Measurements from ENCODE around the gene C10orf53.
A peak's percentile ranks its signal among the peaks of the same experiment; 100 is the strongest.

C10orf53 gene, protein sequence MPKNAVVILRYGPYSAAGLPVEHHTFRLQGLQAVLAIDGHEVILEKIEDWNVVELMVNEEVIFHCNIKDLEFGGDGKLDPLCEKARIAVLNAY

DNA sequence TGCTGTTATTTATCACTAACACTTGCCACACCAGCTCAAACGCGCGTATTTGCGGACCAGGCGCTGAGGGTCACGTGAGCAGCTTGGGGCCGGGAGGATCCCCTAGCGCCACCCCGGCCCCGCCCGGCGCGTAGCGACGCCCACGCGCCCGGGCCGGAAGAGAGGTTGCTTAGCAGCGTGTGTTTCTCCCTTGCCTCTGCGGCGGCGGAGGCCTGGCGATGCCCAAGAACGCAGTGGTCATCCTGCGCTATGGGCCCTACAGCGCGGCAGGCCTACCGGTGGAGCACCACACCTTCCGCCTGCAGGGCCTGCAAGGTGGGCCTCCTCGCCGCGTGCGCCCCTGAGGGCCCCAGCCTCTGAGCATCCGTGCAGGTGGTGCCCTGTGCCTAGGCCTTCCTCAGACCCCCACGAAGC is at the start of gene C10orf53:
Gene C10orf53 (plus strand): TSS at position 172 of the 414 bp plus-strand sequence. CDS start 47 bp downstream, at position 219.
- peak in 24 of 51 donors; percentile 5 to 52 (median 30) for DNase-seq

DNA sequence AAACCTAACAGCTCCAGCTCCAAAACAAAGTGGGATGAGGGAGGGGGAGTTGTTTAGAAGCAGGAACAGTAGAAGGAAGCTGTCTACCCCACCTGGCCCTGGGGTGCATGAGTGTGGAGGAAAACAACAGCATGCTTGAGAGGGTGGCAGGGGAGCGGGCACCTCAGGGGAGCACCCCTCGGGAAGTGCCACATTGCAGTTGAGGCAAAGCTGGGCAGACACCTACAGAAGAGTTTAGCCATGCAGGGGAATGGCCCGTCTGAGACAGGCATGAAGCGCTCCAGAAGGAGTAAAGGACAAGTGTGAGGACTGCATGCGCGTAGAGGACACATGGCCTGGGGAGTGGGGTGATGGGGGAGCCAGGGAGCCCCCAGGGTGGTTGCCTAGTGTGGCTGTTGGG is 47.5 kb upstream of the C10orf53 start:
- DNase-seq: no peak

DNA sequence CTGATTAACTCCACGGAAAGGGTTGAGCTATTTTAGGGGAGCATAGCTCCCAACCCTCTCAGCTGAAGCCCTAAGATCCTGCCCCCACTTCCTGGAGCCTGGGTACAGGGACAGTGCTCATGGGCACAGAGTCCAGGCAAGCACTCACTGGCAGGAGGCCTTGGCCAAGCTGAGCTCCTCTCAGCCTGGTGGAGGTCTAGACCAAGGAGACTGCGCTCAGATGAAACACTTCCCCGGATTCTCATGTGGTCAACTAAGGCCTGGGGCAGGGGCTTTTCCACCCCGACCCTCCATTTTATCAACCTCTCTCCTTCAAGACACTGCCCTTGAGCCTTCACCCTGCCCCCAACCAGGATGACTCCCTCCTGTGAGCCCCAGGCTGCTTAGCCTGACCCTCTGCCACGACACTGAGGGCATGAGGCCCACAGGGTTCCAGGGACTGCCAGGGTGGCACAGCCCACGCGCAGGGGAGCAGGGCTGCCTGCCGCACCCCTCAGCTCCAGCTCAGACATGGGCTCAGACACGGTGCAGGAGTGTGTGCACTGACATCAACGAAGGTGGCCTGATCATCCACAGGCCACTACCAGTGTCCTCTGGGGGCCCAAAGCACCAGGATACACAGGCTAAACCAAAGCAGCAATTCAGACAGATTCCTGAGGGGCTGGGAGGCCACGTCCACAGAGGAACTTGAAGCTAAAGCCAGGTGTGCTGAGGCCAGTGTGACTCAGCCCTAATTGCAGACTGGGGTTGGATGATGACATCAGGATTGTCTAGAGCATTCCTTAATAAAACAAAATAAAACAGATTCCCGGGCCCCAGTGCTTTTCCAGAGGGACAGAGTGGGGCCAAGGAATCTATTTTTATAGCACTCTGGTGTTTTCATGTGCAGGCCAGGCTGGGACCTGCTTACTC is 46.8 kb upstream of the C10orf53 start:
- DNase-seq: no peak

DNA sequence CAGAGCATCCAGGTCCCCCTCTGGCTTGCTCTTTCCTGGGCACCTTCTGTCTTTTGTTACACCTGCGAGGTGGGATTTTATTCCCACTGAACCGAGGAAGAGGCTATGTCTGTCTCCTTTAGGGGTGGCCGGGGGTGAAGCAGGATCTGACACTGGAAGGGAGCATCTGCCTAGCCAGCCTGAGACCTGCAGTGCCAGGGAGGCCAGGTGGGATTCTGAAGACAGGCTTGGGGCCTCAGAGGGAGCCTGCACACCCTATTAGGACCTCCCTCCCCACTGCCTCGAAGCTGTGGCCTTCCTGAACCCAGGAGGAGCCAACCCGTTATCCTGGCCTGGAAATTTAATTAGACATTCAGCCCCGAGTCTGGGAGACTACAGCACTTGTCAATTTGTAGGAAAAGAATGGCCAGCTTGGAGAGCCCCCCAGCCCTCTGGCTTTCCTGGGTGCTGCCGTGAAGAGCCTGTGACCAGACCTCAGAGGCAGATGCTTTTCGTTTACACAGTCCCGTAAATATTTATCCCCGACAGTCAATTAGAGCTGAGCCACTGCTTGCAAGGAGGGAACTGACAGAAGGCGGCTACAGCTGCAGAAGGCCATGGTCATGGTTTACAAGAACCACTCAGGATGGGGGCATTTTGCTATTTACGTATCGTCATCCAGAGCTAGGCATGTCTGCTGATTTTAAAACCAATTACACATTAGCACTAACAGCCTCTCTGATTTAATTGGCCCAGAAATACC is 46.0 kb upstream of the C10orf53 start:
- no peak for DNase-seq

DNA sequence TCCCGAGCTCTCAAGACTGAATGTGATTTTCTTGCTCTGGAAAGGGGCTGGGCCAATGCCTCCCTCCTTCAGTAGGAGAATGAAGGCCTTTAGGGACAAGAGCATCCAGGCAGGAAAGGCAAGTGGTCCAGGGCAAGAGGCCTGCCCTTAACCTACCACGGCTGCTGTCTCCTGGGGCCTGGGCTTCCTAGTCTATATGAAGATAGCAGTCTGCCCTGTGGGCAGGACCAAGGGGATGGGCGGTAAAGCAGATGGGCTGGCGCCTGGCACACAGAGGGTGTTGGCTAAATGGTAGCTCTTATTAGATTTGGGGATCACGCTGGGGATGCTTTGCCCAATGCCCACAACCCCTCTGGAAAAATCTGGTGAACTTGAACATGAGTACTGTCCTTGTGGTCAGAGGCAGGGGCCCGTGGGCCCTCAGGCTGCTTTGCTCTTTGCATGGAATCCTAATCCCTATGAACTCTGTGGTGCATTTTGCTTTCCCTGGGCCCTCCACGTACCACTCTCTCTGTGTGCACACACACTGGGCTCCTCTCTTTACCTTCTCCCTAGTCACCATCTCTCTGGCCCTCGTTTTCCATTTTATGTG is 45.3 kb upstream of the C10orf53 start:
- no peak for DNase-seq

DNA sequence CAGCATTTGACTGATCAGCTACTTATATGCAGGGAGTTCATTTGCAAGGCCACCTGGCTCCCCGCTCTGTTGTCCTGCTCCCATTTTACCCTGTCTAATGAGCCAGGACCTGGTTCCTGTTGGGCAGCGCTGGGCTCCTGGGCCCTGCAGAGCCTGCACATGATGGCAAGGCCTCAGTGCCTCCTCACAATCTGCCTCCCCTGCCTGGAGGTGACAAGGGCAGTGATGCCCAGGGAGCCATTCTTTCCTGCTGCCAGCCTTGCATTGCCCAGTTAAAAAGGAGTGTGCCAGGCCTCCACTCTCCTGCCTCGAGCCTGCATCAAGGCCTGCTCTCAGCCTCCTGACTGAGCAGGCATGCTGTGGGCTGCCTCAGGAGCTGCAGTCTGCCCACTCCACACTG is 37.1 kb upstream of the C10orf53 start:
- no peak for DNase-seq

DNA sequence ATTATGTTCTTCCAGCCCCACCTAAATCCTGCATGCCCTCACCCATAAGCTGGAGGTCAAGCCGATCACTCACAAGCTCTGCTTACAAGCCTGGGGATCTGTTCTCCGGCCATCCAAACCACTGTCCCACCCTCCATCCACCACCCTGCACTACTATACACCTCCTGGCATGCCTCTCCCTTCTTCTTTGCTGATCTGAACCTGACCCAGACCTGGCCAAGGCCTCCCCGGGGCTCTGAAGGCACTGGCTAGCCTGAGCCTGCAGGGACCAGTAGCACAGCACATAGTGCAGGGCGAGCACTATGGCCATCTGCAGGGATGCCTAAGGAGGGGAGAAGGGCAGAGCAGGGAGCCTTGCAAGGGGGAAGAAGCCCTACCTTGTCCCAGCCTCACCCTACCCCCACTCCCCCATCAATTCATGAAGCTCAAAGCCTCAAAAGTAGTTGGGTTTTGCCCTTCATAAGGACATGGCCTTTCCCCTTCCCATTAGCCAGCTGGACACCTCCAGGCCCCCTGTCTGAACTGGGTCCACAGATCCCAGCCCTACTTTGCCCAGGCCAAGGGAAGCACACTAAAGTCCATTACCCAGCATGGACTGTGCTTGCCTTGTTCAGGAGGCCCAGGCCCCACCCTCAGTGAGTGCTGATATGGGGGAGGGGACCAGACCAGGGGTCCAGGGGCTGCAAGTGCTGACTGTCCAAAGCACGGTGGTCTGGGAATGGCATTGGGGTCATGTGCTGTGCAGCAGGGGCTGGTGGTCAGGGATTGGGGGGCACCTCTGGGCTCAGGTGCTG is 36.0 kb upstream of the C10orf53 start:
- no peak for DNase-seq

DNA sequence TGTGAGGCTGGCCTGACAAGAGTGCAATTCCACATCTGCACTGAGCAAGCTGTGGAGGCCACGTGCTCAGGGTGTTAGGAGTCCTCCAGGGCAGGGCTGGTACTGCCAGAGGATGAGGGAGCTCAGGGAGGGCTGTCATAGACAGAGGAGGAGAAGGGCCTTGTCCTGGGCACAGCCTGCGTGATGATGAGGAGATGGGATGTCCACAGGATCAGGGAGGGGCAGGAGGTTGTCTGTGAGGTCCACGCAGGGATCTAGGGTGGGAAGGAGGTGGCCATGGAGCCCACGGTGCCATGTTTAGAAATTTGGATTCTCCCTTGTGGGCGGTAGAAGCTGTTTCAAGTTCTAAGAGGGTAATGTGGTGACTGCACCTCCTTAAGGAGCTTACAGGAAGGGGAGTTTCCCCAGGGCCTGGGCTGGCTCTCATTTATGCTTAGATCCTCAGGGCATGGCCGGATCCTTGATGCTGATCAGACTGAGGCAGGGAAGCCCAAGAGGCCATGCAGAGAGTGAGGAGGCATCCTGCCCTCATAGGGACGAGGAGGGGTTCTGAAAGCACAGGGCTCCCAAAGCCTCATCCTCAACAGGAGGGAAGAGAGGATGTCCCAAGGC is 35.3 kb upstream of the C10orf53 start:
- DNase-seq: no peak

DNA sequence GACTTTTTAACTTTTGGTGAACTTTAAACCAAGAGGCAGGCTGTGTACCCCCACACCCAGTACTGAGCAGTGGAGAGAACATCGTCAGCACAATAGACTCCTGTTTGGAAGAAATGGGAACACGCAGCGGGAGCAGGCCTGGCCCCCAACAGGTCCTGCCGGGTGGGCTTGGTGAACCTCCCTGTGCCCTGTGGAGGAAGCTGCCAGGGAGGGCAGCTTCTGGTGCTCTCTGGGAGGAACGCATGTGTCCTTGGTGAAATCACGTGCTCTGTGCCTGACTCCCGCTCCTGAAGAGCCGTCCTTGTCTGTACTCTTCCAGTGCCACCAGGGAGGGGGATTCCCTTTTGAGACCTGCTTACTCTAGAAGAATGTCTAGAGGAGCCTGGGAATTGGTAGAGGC is 34.0 kb upstream of the C10orf53 start:
- DNase-seq: no peak

DNA sequence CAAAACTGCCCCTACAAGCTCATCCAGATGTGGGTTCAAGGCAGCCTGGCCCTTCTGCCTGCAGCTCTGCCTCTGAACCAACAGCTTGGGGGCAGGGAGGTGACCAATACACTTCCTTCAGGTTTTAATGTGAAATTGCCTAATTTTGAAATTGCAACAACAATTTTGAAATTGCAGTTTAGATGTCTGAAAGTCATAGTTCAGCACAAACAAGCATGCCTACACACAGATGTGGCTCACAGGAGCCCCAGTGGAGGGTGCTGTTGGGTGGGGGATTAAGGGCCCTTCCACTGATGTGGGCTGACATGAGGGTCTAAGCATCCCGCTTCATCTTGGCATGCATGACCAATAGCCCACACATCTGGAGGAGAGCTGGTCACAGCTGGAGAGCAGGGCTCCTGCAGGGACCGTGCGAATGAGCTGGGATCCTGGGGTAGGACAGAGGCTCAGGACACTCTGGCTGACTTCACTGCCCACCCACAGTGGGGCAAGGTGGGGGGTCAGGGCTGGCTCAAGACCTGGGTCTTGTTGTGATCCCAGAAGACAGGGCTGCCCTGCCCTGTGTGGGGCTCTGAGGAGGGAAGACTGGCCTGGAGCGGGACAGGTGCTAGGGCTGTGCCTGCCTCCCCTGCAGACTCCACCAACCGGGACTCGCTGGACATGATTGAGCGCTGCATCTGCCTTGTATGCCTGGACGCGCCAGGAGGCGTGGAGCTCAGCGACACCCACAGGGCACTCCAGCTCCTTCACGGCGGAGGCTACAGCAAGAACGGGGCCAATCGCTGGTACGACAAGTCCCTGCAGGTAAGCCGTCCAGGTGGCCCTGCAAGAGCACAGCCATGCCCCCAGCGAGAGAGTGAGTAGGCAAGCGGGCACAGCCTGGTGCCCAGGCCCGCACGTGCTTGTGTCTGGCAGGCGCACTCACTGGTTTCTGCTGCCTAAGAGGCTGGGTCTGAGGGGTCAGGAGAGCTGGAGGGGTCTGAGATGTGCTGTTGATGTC is 33.3 kb upstream of the C10orf53 start:
- DNase-seq: no peak

DNA sequence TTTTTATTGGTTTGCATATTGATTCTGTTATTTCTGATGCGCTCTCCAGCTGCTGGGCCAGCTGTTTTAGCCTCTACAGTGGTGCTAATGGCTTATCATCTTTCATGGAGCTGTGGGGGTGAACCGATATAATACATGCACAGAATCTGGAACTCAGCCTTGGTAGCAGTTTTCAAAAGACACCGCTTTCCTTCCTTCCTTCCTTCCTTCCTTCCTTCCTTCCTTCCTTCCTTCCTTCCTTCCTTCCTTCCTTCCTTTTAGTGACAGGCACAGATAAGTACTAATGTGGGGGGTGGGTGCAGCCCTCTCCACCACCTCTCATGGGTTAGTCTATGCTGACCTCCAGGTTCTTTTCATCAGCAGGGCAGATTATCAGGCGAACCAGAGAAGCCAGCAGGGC is 31.9 kb upstream of the C10orf53 start:
- DNase-seq: no peak

DNA sequence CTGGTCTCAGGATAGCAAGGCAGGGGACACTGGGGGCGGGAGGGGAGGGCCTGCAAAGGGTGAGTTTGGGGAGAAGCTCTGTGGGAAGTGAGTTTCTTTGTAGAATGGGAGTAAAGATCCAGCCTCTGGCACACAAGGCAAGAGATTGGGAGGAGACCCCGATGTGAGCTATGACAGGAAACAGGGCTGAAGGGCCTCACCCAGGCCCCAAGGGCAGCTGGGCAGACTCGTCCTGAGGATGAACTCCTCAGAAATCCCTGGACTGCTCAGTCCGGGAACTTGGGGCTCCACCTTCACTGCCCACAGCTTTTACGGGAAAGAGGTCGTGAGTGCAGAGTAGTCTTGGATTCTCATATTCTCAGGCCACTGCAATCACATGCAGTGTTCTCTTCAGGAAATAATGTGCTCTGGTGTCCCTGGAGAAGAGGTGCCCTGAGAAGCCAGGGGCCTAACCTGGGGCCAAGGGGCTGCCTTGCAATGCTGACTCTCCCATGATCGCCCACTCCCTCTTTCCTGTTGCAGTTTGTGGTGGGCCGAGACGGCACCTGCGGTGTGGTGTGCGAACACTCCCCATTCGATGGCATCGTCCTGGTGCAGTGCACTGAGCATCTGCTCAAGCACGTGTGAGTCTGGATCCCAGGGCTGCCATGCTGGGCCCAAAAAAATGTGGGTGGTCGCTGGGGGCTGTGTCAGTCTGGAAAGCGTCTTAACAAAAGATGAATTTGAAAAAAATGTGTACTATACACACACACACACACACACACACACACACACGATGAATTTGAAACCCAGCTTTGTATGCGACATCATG is 31.3 kb upstream of the C10orf53 start:
- DNase-seq: no peak

DNA sequence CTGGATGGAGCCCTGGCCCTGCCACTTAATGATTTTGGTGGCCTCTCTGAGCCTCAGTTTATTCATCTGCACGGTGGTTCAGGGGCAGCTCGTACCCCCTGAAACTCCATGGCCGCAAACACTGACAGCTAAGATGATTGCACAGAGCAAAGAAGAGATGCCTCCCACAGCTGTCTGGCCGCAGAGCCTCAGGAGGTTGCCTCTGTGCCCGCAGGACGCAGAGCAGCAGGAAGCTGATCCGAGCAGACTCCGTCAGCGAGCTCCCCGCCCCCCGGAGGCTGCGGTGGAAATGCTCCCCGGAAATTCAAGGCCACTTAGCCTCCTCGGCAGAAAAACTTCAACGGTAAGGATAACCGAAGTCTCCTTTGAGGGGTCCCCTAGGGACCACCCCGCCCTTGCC is 30.2 kb upstream of the C10orf53 start:
- DNase-seq: no peak

DNA sequence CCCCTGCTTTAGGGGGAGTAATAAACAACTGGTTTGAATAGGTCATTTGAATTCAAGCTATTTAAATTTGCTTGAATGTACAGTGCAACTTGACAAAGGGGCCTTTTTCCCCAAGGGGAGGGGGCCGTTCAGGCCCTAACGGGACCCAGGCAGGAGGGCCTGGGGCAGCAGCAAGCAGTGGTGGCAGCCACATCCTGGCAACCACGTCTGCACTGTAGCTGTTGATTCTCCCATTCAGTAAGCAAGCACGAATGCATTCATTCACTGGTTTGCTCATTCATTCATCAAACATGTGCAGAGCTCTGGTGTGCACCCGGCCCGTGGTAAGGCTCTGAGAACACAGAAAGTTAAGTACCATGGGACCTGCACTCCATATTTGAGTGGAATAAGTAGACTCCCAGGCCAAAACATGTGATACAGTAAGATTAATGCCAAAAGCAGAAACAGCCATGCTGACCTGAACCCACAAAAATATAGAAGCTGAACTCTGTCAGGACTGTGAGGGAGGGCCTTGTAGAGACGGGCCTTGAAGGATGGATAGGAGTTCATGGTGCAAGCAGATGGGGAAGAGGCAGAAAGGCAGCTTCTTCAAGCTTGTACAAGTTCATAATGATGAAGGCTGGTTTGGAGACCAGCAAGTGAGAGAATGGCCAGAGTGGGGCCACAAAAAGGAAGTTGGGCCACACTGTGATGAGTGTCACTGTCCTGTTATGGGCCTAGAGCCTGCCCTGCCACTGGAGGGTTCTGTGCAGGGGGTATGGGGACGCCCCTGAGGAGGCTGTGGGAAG is 29.3 kb upstream of the C10orf53 start:
- DNase-seq: no peak

DNA sequence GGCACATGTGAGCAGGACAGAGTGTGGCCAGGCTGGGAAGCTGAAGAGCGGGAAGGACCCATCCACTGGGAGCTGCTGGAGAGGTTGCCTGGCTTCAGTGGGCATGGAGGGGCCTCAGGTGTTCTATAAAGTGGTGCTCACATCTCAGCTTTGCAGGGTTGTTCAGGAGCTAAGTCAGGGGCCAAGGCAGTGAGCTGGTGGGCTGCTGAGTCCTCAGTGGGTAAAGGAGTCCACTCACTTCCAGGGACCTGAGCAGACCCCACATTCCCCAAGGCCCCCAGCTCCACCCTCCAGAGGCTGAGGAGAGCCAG is 28.8 kb upstream of the C10orf53 start:
- DNase-seq: no peak

DNA sequence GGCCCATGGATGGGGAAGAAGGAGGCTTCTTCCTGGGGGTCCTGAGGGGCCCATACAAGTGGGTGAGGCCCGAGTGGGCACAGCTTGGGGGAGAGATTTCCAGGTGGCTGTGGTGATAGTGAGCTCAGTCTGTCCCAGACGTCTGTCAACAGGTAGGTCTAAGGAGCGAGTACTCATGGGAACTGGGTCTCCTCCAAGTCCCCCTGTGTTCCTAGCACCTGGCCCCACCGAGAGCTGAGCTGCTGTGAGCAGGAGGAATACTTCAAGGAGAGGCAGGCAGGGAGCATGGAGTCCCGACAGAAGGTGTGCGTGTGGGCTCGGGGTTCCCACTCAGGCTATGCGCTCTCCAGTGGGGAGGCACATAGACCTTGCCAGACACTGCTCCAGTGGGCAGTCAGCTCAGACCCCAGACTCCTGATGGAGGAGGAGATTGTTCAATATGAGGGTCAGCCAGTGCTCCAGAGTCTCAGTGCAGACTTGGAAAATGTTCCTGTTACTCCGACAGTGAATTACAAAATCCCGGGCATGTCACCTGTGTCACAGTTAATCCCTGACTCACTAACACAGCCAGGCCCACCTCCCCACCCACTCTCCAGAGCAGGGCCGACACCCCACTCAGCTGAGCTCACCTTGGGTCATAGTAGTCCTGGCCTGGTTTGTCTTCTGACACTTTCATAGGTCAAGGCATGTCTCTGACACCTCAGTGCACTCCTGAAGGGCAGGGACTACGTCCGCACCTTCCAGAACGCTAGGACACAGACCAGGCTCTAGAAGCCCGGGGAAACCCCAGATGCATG is 28.2 kb upstream of the C10orf53 start:
- DNase-seq: no peak

DNA sequence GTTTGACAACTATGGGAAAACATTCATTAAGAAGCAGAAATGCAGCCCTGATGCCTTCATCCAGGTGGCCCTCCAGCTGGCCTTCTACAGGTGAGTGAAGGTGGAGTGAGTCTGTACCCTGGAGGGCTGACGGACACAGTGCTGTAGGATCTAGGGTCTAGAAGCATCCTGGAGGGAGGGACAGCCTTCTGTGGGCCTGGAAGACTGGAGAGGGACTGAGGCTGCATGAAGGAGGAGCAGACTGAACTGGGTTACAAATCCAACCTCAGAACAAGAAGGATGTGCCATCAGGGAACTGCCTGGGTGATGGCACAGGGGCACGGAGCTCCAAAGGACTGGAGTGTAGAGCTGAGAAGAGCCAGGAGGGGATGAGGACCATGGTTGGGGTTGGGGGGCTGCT is 27.5 kb upstream of the C10orf53 start:
- DNase-seq: no peak

Data from hypothalamus (tissue), 51 donors.